HEK293 (cell line): ENCODE data around the gene LHB.

Source experiments
- ELK4 ChIP-seq: IDR thresholded peaks from 2 replicates; pipeline ENCODE4 v1.6.1; 2011; ENCODE audit warnings: mild to moderate bottlenecking, low read depth, low read length, borderline replicate concordance
- ZBTB21 ChIP-seq: fragments of 450-650 bp; formaldehyde crosslinking; IDR thresholded peaks from 2 replicates; pipeline ENCODE4 v1.5.1; 2017; ENCODE audit warnings: missing biosample characterization, missing genetic modification characterization
- ZNF274 ChIP-seq, 2 experiments: fragments of 200-500 bp in 1 of 2; fragments of 450-650 bp in 1 of 2; sonication (Bioruptor generic) in 1 of 2; formaldehyde crosslinking in 1 of 2; IDR thresholded peaks; 2 replicates each; pipeline versions ENCODE4 v1.5.1 to v1.6.1; 2014 to 2016; ENCODE audit warnings: borderline replicate concordance in 1 of 2, inconsistent platforms in 1 of 2, low read length in 1 of 2, missing biosample characterization in 1 of 2, missing genetic modification characterization in 1 of 2
- ZNF302 ChIP-seq: fragments of 450-650 bp; formaldehyde crosslinking; IDR thresholded peaks from 2 replicates; pipeline ENCODE4 v1.5.1; 2016; ENCODE audit warnings: missing biosample characterization, missing genetic modification characterization, low read depth
- ZNF629 ChIP-seq: fragments of 450-650 bp; formaldehyde crosslinking; IDR thresholded peaks from 2 replicates; pipeline ENCODE4 v1.5.1; 2017; ENCODE audit warnings: missing biosample characterization, missing genetic modification characterization
- ZNF645 ChIP-seq: fragments of 450-650 bp; formaldehyde crosslinking; IDR thresholded peaks from 2 replicates; pipeline ENCODE4; 2016; ENCODE audit warnings: missing biosample characterization, missing genetic modification characterization
- ZSCAN5A ChIP-seq: fragments of 450-650 bp; formaldehyde crosslinking; IDR thresholded peaks from 2 replicates; pipeline ENCODE4 v1.5.1; 2016; ENCODE audit warnings: missing biosample characterization, missing genetic modification characterization
- TF ChIP-seq, protein P1 (sequence below): fragments of 450-650 bp; formaldehyde crosslinking; IDR thresholded peaks from 2 replicates; pipeline ENCODE4 v1.5.1; 2016; ENCODE audit warnings: missing biosample characterization, missing genetic modification characterization
- TF ChIP-seq, protein P2 (sequence below): fragments of 450-650 bp; formaldehyde crosslinking; IDR thresholded peaks from 2 replicates; pipeline ENCODE4 v1.5.1; 2016; ENCODE audit warnings: missing biosample characterization, missing genetic modification characterization
- TF ChIP-seq, protein P3 (sequence below): fragments of 450-650 bp; formaldehyde crosslinking; IDR thresholded peaks from 2 replicates; pipeline ENCODE4 v1.5.1; 2016; ENCODE audit warnings: missing biosample characterization, missing genetic modification characterization

DNA sequence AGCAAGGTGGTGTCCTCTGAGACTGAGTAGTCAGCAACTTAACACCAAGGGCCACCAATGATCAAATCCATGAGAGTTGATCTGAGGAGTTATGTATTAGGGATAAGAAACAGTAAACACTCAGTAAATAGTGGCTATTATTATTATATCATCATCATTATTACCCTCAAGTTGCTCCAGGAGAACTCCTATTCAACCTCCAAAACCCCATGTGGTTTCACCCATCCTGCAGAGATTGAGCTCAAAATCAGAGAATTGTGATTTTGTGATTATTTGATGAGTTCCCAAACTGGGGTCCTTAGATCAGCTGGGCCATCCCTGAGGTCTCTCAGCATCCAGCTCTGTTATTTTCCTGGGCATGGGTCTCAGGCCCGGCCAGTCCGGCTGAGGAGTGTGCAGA is 44.1 kb upstream of the LHB start:
- TF ChIP-seq, protein P1, sequence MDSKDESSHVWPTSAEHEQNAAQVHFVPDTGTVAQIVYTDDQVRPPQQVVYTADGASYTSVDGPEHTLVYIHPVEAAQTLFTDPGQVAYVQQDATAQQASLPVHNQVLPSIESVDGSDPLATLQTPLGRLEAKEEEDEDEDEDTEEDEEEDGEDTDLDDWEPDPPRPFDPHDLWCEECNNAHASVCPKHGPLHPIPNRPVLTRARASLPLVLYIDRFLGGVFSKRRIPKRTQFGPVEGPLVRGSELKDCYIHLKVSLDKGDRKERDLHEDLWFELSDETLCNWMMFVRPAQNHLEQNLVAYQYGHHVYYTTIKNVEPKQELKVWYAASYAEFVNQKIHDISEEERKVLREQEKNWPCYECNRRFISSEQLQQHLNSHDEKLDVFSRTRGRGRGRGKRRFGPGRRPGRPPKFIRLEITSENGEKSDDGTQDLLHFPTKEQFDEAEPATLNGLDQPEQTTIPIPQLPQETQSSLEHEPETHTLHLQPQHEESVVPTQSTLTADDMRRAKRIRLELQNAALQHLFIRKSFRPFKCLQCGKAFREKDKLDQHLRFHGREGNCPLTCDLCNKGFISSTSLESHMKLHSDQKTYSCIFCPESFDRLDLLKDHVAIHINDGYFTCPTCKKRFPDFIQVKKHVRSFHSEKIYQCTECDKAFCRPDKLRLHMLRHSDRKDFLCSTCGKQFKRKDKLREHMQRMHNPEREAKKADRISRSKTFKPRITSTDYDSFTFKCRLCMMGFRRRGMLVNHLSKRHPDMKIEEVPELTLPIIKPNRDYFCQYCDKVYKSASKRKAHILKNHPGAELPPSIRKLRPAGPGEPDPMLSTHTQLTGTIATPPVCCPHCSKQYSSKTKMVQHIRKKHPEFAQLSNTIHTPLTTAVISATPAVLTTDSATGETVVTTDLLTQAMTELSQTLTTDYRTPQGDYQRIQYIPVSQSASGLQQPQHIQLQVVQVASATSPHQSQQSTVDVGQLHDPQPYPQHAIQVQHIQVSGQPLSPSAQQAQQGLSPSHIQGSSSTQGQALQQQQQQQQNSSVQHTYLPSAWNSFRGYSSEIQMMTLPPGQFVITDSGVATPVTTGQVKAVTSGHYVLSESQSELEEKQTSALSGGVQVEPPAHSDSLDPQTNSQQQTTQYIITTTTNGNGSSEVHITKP (tag by site-specific recombination) = no peak
- no peak for TF ChIP-seq ZNF645 (tag by site-specific recombination)
- no peak for TF ChIP-seq ZBTB21 (tag by site-specific recombination)
- TF ChIP-seq ZSCAN5A (tag by site-specific recombination) = no peak
- TF ChIP-seq ZNF302 (tag by site-specific recombination) = no peak
- TF ChIP-seq, protein P2, sequence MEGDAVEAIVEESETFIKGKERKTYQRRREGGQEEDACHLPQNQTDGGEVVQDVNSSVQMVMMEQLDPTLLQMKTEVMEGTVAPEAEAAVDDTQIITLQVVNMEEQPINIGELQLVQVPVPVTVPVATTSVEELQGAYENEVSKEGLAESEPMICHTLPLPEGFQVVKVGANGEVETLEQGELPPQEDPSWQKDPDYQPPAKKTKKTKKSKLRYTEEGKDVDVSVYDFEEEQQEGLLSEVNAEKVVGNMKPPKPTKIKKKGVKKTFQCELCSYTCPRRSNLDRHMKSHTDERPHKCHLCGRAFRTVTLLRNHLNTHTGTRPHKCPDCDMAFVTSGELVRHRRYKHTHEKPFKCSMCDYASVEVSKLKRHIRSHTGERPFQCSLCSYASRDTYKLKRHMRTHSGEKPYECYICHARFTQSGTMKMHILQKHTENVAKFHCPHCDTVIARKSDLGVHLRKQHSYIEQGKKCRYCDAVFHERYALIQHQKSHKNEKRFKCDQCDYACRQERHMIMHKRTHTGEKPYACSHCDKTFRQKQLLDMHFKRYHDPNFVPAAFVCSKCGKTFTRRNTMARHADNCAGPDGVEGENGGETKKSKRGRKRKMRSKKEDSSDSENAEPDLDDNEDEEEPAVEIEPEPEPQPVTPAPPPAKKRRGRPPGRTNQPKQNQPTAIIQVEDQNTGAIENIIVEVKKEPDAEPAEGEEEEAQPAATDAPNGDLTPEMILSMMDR = no peak
- no peak for TF ChIP-seq ELK4
- TF ChIP-seq, protein P3, sequence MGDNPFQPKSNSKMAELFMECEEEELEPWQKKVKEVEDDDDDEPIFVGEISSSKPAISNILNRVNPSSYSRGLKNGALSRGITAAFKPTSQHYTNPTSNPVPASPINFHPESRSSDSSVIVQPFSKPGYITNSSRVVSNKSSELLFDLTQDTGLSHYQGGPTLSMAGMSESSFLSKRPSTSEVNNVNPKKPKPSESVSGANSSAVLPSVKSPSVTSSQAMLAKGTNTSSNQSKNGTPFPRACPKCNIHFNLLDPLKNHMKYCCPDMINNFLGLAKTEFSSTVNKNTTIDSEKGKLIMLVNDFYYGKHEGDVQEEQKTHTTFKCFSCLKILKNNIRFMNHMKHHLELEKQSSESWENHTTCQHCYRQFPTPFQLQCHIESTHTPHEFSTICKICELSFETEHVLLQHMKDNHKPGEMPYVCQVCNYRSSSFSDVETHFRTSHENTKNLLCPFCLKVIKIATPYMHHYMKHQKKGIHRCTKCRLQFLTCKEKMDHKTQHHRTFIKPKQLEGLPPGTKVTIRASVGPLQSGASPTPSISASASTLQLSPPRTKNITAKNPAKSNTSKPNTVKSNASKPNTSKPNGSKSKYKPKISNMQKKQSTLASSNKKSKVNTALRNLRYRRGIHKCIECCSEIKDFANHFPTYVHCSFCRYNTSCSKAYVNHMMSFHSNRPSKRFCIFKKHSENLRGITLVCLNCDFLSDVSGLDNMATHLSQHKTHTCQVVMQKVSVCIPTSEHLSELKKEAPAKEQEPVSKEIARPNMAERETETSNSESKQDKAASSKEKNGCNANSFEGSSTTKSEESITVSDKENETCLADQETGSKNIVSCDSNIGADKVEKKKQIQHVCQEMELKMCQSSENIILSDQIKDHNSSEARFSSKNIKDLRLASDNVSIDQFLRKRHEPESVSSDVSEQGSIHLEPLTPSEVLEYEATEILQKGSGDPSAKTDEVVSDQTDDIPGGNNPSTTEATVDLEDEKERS (tag by site-specific recombination) = no peak
- TF ChIP-seq ZNF629 (tag by site-specific recombination) = no peak
- no peak for TF ChIP-seq ZNF274 (IDR thresholded peaks at IDR 0.05; ENCODE audit: low read length)
- no peak for TF ChIP-seq ZNF274 (tag by site-specific recombination; IDR thresholded peaks at IDR 0.05; ENCODE audit: borderline replicate concordance)
